ENCODE data around the gene THTPA. TPM values are rescaled to one million over a fixed set of nuclear protein-coding genes. Genes with fewer than 3 reads are reported as not detected.

The THTPA gene
- total and polyA plus RNA-seq, 9 of the 15 experiments (the other 6 are each of a cell fraction or from before 2014, with no cell fraction given), result 2.4 to 8.7 (median 5.2) TPM

- Histone ChIP-seq H3K4me3 (no peak overlapping the region), H3K4me2 (ENCODE audit: insufficient read depth, low read length) (no peak overlapping the region), H3K4me1 (replicated peaks in 1 of 2; ENCODE audit: control insufficient read depth in 2 of 2, insufficient read depth in 2 of 2, low read length in 2 of 2) (peaks cover 0 to 3% of the 10 kb centered on the region in 2 experiments; a peak in 1 of 5 replicates), H3K36me3 (ENCODE audit: control insufficient read depth, insufficient read depth, low read length) (no peaks in the 10 kb centered on the region), H3K9me3 (replicated peaks; ENCODE audit: control insufficient read depth, insufficient read depth, low read depth, low read length) (no peaks in the 10 kb centered on the region), H3K27ac (ENCODE audit: extremely low read depth, low read depth, low read length) (no peak overlapping the region), H3K9ac (ENCODE audit: insufficient read depth in 1 of 2, low read depth in 2 of 2, low read length in 2 of 2) (no peak overlapping the region), H4K20me1 (replicated peaks; ENCODE audit: control insufficient read depth, insufficient read depth, low read length) (no peaks in the 10 kb centered on the region; the same call in 1 of the 2 replicates), H2AFZ (ENCODE audit: low read depth, low read length) (no peak overlapping the region), H3K79me2 (ENCODE audit: control insufficient read depth, insufficient read depth, low read length) (no peaks in the 10 kb centered on the region), H3K9me1 (ENCODE audit: control insufficient read depth, insufficient read depth, low read length) (no peaks in the 10 kb centered on the region), H3K27me3 (ENCODE audit: control insufficient read depth in 2 of 2, insufficient read depth in 2 of 2, low read length in 2 of 2) (peaks cover 0 to 36% of the 10 kb centered on the region in 2 experiments; a peak in 3 of 5 replicates)
- ATAC-seq (no peak), DNase-seq (ENCODE audit: extremely low read depth in 1 of 4, low spot score in 3 of 4) (no peak), FAIRE-seq (no peak)
- TF ChIP-seq PML (IDR thresholded peaks at IDR 0.05; ENCODE audit: low read length) (no peak), ARID4B (CRISPR knock-in tag; IDR thresholded peaks at IDR 0.05) (no peak), RB1 (IDR thresholded peaks at IDR 0.05; ENCODE audit: low read depth) (no peak), CREM (IDR thresholded peaks at IDR 0.05; ENCODE audit: low read depth) (no peak), ZNF316 (IDR thresholded peaks at IDR 0.05) (no peak), DIDO1 (tag; IDR thresholded peaks at IDR 0.05; ENCODE audit: low read depth) (no peak)
- ChIA-PET CTCF (ENCODE audit: low intra/inter-chr PET ratio) (no interaction called here), POLR2A (interaction anchor here (1.4 kb wide), 1 partner anchor 24 kb away, joined by 3 read pairs; no protein-coding TSS in a partner anchor)
- no TSS peak for BruUV-seq (replicated peaks)
- intact Hi-C loops (cut with micrococcal nuclease) (no loop called here), in situ Hi-C loops (cut with MboI) (no loop called here)
- WGBS (ENCODE audit: insufficient coverage, low coverage, missing lambda C conversion rate), result 4% methylated on average over 8 of the region's 12 CpGs
Observed at GRCh38 chr14:23531391-23531790, 24.7 kb upstream of the THTPA start.
